NCI-H146 treated with DMSO at 0.1 percent for 48 hours (cell line): ENCODE measurements around the gene CARS1.
A peak's percentile ranks its signal among the peaks of the same experiment; 100 is the strongest.

Experiments used
- DNase-seq: peaks from one replicate; lab custom pipeline; 2025; ENCODE audit not compliant: unreplicated experiment; lab: John Stamatoyannopoulos, UW

Gene CARS1

GRCh38 chr11:3010521-3011275 lies 46.5 kb downstream of the CARS1 start:
- no peak for DNase-seq

DNA sequence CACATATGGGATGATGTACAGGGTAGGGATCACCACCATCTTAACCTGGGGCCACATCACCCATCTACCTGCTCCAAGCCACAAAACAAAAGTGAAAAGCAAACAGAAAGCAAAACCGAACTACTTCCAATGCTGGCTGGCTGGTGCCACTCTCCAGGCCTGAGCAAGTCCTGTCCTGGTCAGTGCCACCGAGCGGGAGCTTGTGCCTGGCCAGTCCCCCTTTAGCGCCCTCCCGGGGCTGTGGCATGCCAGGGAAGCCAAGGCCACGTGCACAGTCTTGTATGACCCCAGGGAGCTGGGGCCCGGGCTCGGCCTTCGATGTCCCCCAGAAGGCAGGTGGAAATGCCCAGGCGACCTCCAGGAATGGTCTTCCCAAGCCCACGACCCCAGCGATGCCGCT lies 47.2 kb downstream of the CARS1 start:
- no peak for DNase-seq

DNA sequence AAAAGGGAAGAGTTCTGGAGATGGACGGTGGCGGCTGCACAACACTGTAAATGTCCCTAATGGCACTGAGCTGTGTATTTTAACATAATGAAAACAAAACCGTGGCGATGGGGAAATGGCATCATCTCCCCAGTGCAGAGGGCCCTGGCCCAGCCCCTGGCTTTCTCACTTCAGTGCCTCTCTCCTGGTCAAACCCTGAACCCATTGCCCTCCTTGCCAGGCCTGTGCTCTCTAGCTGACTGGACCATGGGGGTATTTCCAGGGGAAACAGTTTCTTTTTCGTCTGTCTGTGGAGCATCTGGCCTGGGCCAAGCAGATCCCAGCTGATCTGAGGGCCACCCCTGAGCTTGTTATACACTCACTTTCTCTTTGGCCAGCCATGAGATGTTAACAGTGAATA lies 47.7 kb downstream of the CARS1 start:
- DNase-seq = no peak

DNA sequence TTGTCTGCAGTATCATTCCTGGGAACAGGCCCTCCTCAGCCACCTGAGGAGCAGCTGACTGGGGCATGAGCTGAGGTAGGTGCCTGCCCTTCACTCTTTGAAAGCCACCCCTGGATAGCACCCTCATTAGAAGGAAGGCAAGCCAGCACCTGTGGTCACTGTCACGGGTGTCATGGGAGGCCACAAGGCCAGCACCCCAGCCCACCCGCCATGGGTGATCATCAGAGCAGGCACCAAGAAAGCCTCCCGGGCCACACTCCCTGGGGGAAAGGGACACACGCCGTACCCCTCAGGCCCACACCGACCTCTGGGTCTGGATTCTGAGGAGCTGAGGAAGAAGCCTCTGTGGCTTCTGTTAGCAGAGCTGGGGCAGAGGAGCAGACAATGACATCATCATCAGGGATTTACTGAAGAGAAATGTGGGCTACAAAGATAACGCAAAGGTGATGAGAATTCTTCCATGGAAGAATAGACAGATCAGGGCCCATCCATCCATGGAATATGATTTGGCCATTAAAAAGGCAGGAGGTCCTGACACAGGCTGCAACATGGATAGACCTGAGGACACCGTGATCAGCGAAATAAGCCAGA lies 48.4 kb downstream of the CARS1 start:
- DNase-seq = no peak

- DNase-seq = no peak
Observed at GRCh38 chr11:3007404-3008010, 49.7 kb downstream of the CARS1 start.

GRCh38 chr11:3006505-3007260 lies 50.5 kb downstream of the CARS1 start:
- no peak for DNase-seq

- no peak for DNase-seq
Observed at GRCh38 chr11:3004481-3004880, 52.7 kb downstream of the CARS1 start.

DNA sequence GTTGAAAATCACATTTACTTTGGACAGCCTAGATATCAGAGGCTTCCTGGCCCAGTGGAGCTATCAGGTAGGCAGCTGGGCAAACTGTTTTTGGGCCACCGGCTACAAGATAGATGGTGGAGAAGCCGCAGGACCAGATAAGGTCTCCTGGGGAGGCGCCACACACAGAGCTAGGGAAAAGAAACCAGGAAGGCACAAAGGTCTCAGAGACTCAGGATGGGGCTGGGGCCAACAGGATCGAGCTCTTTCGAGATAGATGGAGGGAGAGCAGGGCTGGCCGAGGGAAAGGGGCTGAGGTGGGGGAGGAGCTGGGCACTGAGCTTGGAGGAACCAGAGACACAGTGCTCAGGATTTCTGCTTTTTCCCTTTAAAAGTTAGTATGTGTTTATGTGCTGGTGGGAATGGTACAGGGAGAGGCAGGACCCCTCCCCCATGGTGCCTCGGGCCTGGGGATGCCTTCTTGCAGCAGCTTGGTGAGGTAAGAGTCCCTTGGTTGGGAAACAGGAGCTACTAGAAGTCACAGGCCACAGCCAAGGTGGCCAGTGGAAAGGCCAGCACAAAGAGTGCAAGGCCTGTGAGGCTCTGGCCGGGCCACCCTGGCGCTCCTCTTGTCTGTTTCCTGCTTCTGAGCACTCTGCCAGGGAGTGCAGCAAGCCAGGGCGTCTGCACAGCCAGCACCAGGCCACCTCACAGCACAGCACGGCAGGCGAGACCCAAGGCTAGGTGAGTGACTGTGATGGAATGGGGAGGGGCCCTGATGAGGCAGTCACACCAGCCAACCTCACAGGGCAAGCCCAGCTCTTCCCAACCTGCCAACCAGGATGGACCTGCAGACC lies 53.6 kb downstream of the CARS1 start:
- no peak for DNase-seq

- DNase-seq = no peak
Observed at GRCh38 chr11:3002871-3003270, 54.4 kb downstream of the CARS1 start.

GRCh38 chr11:3002351-3002861 lies 54.8 kb downstream of the CARS1 start:
- no peak for DNase-seq

DNA sequence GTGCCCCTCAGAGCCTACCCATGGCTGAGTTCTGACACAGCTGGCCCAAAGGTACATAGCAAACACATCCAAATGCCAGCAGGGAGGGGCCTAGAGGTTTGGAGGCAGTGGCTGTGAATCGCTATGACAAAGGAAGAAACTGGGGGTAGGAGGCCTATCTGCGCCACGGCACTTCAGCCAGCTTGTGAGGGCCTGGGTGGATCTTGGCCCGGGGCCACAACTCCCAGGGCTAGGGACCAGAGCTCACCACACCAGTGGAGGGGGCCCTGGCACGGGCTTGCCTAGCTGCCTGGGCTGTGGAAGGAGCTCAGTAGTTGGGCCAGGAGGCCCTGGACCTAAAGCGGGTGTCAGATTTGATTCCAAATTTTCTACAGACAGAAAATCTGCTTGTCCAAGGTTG lies 55.7 kb downstream of the CARS1 start:
- no peak for DNase-seq

GRCh38 chr11:3000032-3000961 lies 56.9 kb downstream of the CARS1 start:
- peak; percentile 93 for DNase-seq

DNA sequence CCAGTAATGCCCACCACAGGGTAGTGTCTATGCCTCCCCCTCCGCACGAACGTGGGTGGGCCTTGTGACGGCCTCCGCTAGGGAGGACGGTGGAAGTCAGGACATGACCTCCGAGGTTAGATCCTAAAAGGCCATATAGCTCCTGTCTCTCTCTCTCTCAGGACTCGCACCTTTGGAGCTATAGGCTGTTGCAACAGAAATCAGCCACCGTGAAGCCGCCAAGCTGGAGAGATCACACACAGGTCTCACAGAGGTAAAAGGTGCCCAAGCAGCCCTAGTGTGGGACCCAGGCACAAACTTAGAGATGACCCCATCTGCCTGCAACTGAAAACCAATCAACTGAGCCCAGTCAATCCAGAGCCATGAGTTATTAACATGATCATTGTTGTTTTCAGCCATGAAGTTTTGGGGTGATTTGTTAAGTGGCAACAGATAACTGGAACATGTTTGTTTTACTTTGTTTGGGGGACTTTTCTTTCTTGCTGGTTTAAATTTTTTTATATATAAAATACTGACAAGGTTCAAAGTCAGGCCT lies 57.7 kb downstream of the CARS1 start:
- DNase-seq = no peak

DNA sequence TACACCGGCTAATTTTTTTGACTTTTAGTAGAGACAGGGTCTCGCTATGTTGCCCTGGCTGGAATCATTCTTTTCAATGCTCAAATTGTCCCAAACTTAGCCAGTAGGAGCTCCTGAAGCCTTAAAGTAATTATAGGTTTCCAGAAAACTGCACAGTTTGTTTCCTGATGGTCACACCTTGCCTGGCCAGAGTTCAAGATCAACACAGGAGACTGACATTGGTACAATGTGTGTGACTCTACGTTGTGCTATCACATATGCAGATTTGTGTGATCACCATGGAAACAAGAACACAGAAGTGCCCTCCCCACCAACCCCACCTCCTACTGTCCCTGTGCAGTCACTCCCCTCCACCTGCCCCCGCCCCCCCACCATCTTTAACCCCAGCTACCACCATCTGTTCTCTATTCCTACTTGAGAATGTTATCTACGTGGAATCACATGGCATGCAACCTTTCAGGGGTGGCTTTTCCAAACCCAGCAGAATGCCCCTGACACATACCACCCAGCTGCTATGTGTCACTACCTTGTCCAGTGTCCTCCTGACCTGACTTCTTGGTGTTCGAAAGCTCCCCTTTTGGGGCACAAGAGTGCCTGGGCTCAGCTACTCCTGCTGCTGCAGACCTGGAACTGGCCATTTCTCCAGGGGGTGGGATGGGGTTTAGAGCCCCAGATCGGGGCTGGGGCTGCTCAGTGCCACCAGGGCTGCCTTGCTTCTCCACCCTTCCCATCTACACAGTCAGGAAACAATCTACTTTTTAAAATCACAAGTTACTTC lies 59.0 kb downstream of the CARS1 start:
- no peak for DNase-seq

GRCh38 chr11:2997406-2997805 lies 59.8 kb downstream of the CARS1 start:
- DNase-seq = no peak

GRCh38 chr11:2996976-2997375 lies 60.2 kb downstream of the CARS1 start:
- no peak for DNase-seq

DNA sequence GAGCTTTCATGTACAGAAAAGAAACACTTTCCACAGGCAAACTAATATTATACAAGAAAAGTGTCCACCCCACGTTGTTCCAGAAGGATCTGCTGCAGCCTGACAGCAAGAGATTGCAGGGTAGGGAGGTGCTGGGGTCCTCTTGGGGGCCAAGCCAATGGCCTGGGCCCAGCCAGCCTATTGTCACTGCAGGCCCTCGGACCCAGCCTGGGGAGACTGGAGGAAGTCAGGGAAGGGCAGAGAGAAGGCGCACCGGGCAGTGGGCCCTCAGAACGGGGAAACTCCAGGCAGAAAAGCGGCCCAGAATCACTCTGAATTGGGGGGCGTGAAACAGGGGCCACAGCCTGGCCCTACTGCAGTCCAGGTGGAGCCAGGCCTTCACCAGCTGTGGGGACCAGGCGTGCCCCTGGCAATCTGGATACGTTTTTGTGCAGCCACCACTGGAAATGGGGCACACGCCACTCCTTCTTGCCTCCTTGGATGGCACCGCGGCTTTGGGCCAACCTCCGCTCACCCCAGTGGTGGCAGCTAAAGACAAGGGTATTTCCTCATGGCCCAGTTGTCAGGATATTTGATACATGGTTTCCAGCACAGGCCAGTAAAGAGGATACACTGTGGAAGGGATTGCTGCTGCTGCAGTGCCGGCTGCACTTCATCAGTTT lies 61.2 kb downstream of the CARS1 start:
- DNase-seq = no peak

DNA sequence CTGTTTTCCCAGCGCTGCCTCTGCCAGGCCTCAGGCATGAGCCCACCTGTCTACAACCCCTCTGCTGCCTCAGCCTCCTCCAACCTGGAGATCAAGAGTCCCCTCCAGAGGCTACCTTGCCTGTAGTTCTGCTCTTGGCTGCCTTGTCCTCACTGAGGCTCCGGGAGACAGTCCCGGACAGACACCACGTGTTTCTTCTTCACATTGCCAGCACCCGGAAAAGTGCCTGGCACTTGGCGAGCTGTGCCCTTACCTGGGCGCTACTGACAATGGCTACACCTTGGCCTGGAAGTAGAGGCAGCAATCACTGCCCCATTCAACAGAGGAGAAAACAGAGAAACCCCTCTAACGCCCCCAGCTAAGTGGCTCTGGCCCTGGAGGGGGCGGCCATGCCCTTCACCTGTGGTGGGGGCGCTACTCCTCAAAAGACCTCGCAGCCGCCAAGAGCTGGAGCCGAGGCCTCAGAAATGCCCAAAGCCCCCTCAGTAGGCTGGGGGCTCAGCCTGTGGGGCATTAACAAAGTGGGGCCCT lies 62.1 kb downstream of the CARS1 start:
- DNase-seq = no peak
